HFFc6 (cell line): ENCODE results near the gene CHRM4. TPM values are rescaled to one million over a fixed set of nuclear protein-coding genes. Genes with fewer than 3 reads are reported as not detected.

ENCODE experiments used
- DNase-seq: peaks from one replicate; pipeline ENCODE4 v3.0.0-alpha.2; 2018
- H3K27ac Mint-ChIP-seq: 2 replicates; pipeline ENCODE4 v1.8.0; 2020; ENCODE audit warnings: mild to moderate bottlenecking, mixed read lengths
- H3K27me3 Mint-ChIP-seq: 2 replicates; pipeline ENCODE4 v1.8.0; 2021; ENCODE audit warnings: mild to moderate bottlenecking, moderate library complexity, mixed read lengths; ENCODE audit not compliant: insufficient read depth
- H3K36me3 Mint-ChIP-seq: 2 replicates; pipeline ENCODE4 v1.8.0; 2021; ENCODE audit warnings: low read depth, mixed read lengths
- H3K4me1 Mint-ChIP-seq: 2 replicates; pipeline ENCODE4 v1.8.0; 2020; ENCODE audit warnings: low read depth, mixed read lengths
- H3K4me3 Mint-ChIP-seq: 2 replicates; pipeline ENCODE4 v1.8.0; 2020; ENCODE audit warnings: mild to moderate bottlenecking, moderate library complexity, mixed read lengths
- H3K9me3 Mint-ChIP-seq: 2 replicates; pipeline ENCODE4 v1.8.0; 2020; ENCODE audit warnings: mild to moderate bottlenecking, mixed read lengths
- total RNA-seq, 6 experiments: library from RNA; stranded (reverse); fragmentation: NEBNext Ultra II Directional; extraction: Animal tissue kit (Norgen Biotek cat#: 25700); gene quantifications; 2 replicates in 1 of 6; 3 replicates in 5 of 6; pipeline ENCODE4 v1.2.3, GENCODE V29; 2021
- TF ChIP-seq, protein P1 (sequence below): fragments of 200-600 bp; sonication (generic); IDR thresholded peaks from 2 replicates; pipeline ENCODE4 v1.5.0; 2021; ENCODE audit warnings: antibody characterized with exemption, mild to moderate bottlenecking

Gene CHRM4
- total RNA-seq, 6 experiments from 2014 or later, result not detected

DNA sequence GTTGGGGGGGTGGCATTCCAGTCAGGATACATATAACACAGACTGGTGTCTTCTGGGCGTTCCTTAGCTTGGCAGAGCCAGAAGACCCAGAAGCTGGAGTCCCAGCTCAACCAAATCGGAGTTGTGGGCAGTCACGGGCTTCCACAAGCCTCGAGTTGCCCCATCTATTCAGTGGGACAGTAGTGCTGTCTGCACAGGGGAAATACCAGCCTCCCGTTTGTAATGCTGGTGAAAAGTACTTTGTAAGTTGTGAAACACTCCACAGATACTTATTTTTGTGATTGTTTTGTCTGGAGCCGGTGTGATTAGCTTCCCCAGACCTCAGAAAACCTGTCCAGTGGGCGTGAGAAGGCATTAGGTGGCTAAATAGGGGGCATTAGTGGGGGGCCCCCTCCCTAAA is 30.7 kb downstream of the CHRM4 start:
- H3K27ac Mint-ChIP-seq, result peak overlapping the region; percentile 67
- TF ChIP-seq, protein P1, sequence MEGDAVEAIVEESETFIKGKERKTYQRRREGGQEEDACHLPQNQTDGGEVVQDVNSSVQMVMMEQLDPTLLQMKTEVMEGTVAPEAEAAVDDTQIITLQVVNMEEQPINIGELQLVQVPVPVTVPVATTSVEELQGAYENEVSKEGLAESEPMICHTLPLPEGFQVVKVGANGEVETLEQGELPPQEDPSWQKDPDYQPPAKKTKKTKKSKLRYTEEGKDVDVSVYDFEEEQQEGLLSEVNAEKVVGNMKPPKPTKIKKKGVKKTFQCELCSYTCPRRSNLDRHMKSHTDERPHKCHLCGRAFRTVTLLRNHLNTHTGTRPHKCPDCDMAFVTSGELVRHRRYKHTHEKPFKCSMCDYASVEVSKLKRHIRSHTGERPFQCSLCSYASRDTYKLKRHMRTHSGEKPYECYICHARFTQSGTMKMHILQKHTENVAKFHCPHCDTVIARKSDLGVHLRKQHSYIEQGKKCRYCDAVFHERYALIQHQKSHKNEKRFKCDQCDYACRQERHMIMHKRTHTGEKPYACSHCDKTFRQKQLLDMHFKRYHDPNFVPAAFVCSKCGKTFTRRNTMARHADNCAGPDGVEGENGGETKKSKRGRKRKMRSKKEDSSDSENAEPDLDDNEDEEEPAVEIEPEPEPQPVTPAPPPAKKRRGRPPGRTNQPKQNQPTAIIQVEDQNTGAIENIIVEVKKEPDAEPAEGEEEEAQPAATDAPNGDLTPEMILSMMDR, result no peak
- H3K4me1 Mint-ChIP-seq, result peaks cover 30% of the 10 kb centered on the region

DNA sequence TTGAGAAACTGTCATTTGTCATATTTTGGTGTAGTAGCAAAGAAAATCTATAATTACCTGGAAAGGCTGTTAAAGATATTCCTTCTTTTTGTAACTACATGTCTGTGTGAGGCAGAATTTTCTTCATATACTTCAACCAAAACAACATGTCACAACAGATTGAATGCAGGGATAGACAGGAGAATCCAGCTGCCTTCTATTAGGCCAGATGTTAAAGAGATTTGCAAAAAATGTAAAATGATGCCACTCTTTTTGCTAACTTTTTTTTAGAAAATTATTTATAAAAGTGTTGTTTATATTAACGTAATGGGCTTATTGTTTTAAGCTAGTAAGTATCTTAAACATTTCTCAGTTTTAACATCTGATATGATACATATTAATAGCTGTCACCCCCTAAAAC is 31.6 kb downstream of the CHRM4 start:
- Mint-ChIP-seq H3K9me3 (no peaks in the 10 kb centered on the region), H3K4me1 (peaks cover 30% of the 10 kb centered on the region), H3K27ac (no peak overlapping the region), H3K4me3 (no peak overlapping the region), H3K36me3 (no peaks in the 10 kb centered on the region), H3K27me3 (no peaks in the 10 kb centered on the region; the same call in none of the 2 replicates)
- DNase-seq, result no peak
- TF ChIP-seq, protein P1, result no peak

More for the DNA sequence above, 30.7 kb downstream of the CHRM4 start:
- Mint-ChIP-seq H3K27me3 (no peaks in the 10 kb centered on the region; the same call in none of the 2 replicates), H3K9me3 (no peaks in the 10 kb centered on the region), H3K4me3 (no peak overlapping the region), H3K36me3 (no peaks in the 10 kb centered on the region)
- DNase-seq, result no peak

DNA sequence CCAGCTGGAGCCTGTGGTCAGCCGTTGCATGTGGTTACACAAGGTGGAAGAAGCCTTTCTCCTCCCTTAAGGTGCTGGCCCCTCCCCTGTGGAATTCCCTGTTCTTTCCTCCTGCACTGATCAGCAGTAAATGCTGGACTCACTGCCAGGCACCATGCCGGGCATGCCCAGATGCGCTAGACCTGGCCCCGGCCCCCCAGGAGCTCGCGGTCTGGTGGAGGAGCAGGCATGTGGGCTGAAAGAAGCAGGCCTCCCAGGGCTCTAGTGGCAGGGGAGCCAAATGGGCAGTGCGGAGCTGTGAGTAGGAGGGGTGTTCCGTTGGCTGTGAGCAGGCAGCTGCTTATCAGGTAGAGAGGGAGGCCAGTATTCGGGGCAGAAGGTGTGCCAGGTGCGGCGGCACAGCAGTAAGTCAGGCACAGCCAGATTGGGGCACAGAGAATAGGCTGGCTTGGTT is 34.1 kb downstream of the CHRM4 start:
- Mint-ChIP-seq H3K27me3 (no peaks in the 10 kb centered on the region; the same call in none of the 2 replicates), H3K4me1 (peaks cover 21% of the 10 kb centered on the region), H3K4me3 (no peak overlapping the region), H3K9me3 (no peaks in the 10 kb centered on the region), H3K27ac (no peak overlapping the region), H3K36me3 (no peaks in the 10 kb centered on the region)
- no peak for DNase-seq
- TF ChIP-seq, protein P1, result no peak

DNA sequence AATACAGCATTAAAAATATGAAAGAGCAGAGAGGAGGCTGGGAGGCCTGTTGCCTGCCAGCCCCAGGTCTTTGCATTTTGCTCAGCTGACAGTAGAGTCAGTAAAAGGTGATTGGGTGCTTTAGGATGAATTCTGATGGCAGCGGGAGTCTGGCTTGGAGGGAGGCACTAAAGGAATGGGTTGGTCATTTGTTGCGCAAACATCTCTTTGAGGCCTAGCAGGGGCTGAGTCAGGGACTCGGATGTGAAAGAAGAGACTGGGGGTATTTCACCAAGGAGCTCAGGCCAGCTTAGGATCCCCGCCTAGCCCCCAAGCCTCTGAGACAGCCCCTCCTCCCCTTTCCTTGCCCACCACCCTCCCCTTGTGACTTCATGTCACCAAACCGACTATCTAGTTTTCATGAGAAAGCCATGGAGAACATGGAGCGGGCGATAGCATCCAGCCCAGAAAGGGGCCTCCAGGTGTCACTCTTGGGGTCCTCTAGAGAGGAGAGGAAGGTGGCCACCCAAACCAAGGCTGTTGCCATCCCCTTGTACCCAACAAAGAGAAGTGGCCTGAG is 34.6 kb downstream of the CHRM4 start:
- Mint-ChIP-seq H3K4me1 (peaks cover 19% of the 10 kb centered on the region), H3K36me3 (no peaks in the 10 kb centered on the region), H3K27ac (no peak overlapping the region), H3K27me3 (no peaks in the 10 kb centered on the region; the same call in none of the 2 replicates), H3K9me3 (no peaks in the 10 kb centered on the region), H3K4me3 (no peak overlapping the region)
- TF ChIP-seq, protein P1, result no peak
- DNase-seq, result no peak

DNA sequence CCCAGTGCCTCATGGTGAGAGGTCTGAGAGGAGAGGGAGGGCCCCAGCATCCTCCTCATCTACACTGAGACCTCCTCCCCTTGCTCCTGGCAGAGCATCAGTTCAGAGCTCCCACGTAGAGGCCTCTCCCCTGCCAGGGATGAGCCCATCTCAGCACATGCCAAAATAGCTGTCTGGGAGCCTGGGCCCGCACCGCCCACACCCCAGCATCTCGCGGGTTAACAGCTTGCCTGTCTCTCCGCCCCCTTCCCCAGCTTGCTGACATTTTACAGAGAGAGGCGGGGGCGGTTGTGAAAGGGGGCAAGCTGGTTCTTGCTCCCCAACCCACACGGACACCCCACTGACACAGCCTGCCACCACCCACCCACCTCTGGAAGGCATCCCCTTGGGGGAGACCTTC is 37.9 kb downstream of the CHRM4 start:
- Mint-ChIP-seq H3K27ac (no peak overlapping the region), H3K4me1 (peaks cover 17% of the 10 kb centered on the region), H3K36me3 (no peaks in the 10 kb centered on the region; the same call in 1 of the 2 replicates), H3K9me3 (no peaks in the 10 kb centered on the region), H3K27me3 (no peaks in the 10 kb centered on the region; the same call in none of the 2 replicates), H3K4me3 (no peak overlapping the region)
- TF ChIP-seq, protein P1, result no peak
- no peak for DNase-seq
